GM23338 (cell line): Measurements from ENCODE around the gene DHX29.

Experiments
- CREB1 ChIP-seq: fragments of 250-450 bp; sonication (Bioruptor Pico); IDR thresholded peaks from 2 replicates; pipeline ENCODE4 v1.5.0; 2020; ENCODE audit warnings: low read depth, mild to moderate bottlenecking, moderate library complexity
- ETS1 ChIP-seq: IDR thresholded peaks from 2 replicates; pipeline ENCODE4 v1.6.1; 2016; ENCODE audit warnings: antibody characterized with exemption
- EZH2 ChIP-seq: fragments of 200-600 bp; sonication (generic); IDR thresholded peaks from one replicate; pipeline ENCODE4 v1.8.0; 2017; ENCODE audit warnings: antibody characterized with exemption, mild to moderate bottlenecking, low read depth; ENCODE audit not compliant: unreplicated experiment
- EZH2phosphoT487 ChIP-seq: fragments of 200-600 bp; sonication (generic); IDR thresholded peaks from one replicate; pipeline ENCODE4 v1.8.1; 2018; ENCODE audit warnings: antibody characterized with exemption; ENCODE audit not compliant: unreplicated experiment
- JUNB ChIP-seq: IDR thresholded peaks from one replicate; pipeline ENCODE4 v1.6.1; 2016; ENCODE audit warnings: antibody characterized with exemption; ENCODE audit not compliant: unreplicated experiment
- POLR2AphosphoS5 ChIP-seq: IDR thresholded peaks from 2 replicates; pipeline ENCODE4 v1.6.1; 2016; ENCODE audit warnings: antibody characterized with exemption, low read depth
- REST ChIP-seq: IDR thresholded peaks from one replicate; pipeline ENCODE4 v1.6.1; 2018; ENCODE audit warnings: antibody characterized with exemption; ENCODE audit not compliant: unreplicated experiment
- STAT1 ChIP-seq: IDR thresholded peaks from one replicate; pipeline ENCODE4 v1.6.1; 2016; ENCODE audit warnings: antibody characterized with exemption; ENCODE audit not compliant: unreplicated experiment
- ZNF331 ChIP-seq: fragments of 250-450 bp; sonication (Bioruptor Pico); IDR thresholded peaks from 2 replicates; pipeline ENCODE4 v1.5.0; 2020; ENCODE audit warnings: low read depth, mild to moderate bottlenecking, moderate library complexity
- TF ChIP-seq, protein P1 (sequence below), 2 experiments: fragments of 200-600 bp in 1 of 2; sonication (generic) in 1 of 2; conservative IDR thresholded peaks; 2 replicates each; pipeline versions ENCODE4 v1.5.1 to v1.6.1; 2016 to 2017; ENCODE audit warnings: antibody characterized with exemption in 2 of 2, low read depth in 2 of 2, mild to moderate bottlenecking in 2 of 2, moderate library complexity in 1 of 2

DNA sequence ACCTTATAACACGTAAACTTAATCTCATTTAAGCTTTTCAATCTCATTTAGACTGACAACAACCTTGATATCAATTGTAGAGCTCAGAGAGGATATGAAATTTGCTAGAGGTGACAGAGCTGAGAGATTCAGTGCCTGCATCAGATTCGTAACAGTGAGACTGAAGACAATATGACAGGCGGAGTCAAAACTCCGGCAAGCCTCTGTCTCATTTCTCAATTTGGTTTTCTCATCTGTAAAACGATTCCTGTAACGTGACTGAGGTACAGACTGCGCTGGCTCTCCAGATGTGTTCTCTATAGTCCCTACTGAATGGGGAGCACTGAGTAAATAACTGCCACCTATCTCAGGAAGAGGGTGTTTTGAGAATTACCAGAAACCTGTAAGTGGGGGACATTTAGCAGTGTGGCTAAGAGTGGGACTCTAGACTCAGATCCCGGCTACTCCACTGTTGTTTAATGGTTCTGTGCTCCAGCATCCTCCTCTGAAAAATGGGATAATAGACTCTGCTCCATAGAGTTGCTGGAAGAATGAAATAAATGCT lies 77.3 kb downstream of the DHX29 start:
- TF ChIP-seq, protein P1, sequence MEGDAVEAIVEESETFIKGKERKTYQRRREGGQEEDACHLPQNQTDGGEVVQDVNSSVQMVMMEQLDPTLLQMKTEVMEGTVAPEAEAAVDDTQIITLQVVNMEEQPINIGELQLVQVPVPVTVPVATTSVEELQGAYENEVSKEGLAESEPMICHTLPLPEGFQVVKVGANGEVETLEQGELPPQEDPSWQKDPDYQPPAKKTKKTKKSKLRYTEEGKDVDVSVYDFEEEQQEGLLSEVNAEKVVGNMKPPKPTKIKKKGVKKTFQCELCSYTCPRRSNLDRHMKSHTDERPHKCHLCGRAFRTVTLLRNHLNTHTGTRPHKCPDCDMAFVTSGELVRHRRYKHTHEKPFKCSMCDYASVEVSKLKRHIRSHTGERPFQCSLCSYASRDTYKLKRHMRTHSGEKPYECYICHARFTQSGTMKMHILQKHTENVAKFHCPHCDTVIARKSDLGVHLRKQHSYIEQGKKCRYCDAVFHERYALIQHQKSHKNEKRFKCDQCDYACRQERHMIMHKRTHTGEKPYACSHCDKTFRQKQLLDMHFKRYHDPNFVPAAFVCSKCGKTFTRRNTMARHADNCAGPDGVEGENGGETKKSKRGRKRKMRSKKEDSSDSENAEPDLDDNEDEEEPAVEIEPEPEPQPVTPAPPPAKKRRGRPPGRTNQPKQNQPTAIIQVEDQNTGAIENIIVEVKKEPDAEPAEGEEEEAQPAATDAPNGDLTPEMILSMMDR (conservative IDR thresholded peaks at IDR 0.05; ENCODE audit: low read depth in 2 of 2): no peak
- TF ChIP-seq EZH2 (peak; percentile 86), ETS1 (no peak), REST (no peak), POLR2AphosphoS5 (no peak), EZH2phosphoT487 (no peak), CREB1 (CRISPR knock-in tag) (no peak), ZNF331 (CRISPR knock-in tag) (no peak), STAT1 (no peak), JUNB (no peak)
